Activated effector memory CD4-positive, alpha-beta T cell treated with Interleukin-2 at 50 U/mL for 16 hours (primary cell): ENCODE data around the gene GORASP1.
"Not testable (repeated sequence)": the region's sequence is repeated elsewhere in the genome, so short reads cannot be mapped to it uniquely, and the experiment has no call there.

Source experiments
- DNase-seq: peaks from one replicate; pipeline ENCODE4 v3.0.0-alpha.2; 2020

GORASP1 gene

DNA sequence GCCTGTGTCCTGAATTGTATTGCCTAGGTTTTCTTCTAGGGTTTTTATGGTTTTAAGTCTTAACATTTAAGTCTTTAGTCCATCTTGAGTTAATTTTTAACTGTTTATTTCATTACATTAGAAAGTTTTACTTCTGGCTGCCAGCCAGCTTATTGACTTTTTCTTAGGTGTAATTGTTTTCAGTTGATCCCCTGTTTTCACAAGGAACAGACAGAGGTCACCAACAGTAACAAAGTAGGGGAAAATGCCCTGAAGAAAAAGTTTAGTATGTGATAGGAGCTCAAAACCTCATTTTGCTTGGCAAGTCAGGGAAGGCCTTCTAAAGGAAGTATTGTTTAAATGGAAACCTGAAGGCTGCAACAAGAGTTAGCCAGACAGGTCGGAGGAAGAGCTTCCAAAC is 45.2 kb downstream of the GORASP1 start:
- no peak for DNase-seq

DNA sequence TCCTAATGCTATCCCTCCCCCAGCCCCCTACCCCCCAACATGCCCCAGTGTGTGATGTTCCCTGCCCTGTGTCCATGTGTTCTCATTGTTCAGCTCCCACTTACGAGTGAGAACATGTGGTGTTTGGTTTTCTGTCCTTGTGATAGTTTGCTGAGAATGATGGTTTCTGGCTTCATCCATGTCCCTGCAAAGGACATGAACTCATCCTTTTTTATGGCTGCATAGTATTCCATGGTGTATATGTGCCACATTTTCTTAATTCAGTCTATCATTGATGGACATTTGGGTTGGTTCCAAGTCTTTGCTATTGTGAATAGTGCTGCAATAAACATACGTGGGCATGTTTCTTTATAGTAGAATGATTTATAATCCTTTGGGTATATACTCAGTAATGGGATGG is 46.2 kb downstream of the GORASP1 start:
- DNase-seq, result not testable (repeated sequence)

DNA sequence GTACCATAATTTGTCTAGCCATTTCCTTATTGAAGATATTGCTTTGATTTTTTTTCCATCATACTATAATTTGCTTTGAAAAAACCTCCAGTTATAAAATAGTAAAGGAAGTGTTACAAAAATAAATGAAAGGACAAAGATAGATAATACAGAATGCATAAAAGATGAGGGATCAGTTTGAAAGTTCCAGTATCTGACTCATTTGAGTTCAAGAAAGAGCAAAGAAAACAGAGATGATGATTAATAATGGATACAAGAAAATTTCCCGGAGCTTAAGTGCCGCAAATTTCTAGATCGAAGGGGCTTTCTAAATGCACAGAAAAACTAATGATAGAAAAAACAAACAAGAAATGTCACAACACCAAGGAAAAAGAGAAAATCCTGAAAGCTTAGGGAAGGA is 51.3 kb downstream of the GORASP1 start:
- no peak for DNase-seq

DNA sequence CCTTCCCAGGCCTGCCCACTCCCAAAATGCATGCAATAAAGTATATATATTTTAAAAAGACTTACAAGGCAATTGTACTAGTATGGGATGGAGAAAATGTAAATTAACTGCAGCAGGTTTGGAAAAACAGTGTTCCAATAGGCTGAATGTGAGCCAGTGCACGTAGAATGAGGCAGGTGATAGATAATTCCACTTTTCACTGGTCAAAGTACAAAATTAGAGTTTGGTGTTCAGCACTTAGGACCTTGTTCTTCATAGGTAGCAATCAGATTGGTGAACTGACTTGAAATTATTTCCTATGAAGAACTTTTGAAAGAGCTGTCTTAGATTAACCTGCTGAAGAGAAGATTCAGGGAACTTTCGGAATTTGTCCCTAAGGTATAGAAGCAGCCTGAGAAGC is 53.7 kb downstream of the GORASP1 start:
- DNase-seq, result no peak

DNA sequence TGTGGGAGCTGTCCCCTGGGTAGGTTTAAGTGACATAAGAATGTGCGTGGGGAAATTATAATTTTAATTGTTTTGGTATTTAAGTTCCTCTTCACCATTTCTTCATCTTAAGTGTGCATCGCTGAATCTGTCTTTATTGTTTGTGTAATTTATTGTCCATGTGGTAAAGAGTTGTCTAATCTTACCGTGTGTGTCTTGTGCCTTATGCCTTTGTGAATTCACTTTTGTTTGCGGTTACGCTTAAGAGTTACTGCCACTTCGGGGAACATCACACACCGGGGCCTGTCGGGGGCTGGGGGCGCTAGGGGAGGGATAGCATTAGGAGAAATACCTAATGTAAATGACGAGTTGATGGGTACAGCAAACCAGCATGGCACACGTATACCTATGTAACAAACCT is 54.8 kb downstream of the GORASP1 start:
- DNase-seq, result no peak

DNA sequence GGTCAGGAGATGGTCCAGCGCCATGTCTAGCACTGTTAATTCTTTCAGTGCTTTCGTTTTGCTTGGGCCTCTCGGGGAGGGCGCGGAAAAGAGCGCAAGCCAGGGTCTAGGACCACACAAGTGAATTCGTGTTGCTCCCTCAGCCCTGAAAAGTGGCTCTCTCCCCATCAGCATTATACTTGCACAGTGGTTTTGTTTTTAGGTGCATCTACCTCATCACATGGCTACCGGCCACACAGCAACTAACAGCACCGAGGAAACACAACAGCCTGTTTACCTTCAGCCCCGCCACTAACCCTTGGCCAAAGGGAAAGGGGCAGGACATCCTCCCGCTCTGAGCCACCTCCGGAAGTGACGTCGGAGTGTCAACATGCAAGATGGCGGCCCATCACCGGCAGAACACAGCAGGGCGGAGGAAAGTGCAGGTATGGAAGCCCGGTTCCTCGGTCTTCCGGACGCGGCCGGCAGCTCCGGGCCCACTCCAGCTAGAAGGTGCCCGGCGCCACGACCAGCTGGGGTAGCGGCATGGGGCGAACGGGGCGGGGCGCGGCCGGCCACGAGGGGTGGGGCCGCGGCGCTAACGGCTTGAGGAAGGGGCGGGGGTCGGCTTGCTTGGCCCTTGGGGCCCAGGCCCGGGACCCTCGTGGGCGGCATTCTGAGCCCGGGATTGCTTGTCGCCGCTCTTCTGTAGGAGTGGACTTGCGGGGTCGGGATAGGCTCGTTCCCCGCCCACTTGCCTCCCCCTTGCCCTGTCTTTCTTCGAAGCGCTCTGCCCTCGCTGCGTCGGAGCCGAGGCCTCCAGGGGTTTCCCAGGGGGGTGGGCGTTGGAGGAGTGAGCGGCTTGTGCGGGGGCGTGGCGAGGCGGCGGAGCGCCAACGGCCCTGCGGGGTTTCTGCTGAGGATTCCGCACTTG is 55.5 kb downstream of the GORASP1 start, which contains the start of the genes SCN11A and WDR48:
TSS of gene SCN11A (minus strand) at position 296 of the 913 bp plus-strand sequence. CDS start 101,582 bp downstream, outside the sequence.
TSS of gene WDR48 (plus strand) at position 368 of the 913 bp plus-strand sequence. CDS start at position 378, 10 bp downstream.
- DNase-seq, result peak; percentile 87

DNA sequence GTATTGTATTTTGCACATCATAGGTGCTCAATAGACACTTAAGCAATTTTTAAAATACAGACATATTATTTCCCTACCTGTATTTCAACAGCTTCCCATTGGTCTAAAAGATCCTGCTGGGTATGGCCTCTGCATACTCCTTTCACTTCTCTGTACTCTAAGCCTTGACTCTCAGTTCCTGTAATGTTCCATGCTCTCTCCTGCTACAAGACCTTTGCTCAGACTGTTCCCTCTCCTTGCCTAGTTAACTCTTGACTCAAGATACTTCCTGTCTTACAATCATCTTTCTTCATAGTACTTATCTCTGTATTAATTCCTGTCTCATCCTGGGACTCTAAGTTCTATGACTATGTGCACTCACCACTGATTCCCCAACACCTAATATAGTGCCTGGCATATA is 57.4 kb downstream of the GORASP1 start:
- no peak for DNase-seq
